22Rv1 (cell line): Measurements from ENCODE around the gene SLC13A3.

Source experiments
- H3K27ac ChIP-seq: fragments of 450-650 bp; 2 replicates; pipeline ENCODE4 v1.5.1; 2017
- ZFX ChIP-seq: fragments of 450-650 bp; IDR thresholded peaks from 2 replicates; pipeline ENCODE4 v1.6.1; 2017; ENCODE audit warnings: antibody characterized with exemption, borderline replicate concordance
- TF ChIP-seq, protein P1 (sequence below): fragments of 450-650 bp; IDR thresholded peaks from 2 replicates; pipeline ENCODE4 v1.5.1; 2017; ENCODE audit warnings: mild to moderate bottlenecking

Gene SLC13A3

DNA sequence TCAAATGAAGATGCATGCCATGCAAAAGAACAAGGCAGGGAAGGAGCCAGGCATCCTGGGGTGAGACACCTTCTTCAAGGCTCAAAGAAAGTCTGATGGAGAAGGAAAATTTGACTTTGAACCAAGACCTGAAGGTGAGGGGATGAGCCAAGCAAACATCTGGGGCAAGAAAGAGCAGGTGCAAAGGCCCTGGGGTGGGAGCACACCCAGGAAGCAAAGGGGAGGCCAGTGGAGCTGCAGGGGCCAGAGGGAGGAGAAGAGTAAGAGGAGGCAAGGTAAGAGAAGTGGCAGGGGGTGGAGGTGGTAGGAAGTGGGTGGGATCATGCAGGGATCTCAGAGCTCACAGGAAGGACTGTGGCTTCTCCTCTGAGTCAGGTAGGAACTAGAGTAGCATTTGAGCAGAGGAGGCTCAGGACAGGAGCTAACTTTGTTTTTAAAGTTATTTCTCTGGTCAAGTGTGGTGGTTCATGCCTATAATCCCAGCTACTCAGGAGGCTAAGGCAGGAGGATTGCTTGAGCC is 49.6 kb downstream of the SLC13A3 start:
- TF ChIP-seq, protein P1, sequence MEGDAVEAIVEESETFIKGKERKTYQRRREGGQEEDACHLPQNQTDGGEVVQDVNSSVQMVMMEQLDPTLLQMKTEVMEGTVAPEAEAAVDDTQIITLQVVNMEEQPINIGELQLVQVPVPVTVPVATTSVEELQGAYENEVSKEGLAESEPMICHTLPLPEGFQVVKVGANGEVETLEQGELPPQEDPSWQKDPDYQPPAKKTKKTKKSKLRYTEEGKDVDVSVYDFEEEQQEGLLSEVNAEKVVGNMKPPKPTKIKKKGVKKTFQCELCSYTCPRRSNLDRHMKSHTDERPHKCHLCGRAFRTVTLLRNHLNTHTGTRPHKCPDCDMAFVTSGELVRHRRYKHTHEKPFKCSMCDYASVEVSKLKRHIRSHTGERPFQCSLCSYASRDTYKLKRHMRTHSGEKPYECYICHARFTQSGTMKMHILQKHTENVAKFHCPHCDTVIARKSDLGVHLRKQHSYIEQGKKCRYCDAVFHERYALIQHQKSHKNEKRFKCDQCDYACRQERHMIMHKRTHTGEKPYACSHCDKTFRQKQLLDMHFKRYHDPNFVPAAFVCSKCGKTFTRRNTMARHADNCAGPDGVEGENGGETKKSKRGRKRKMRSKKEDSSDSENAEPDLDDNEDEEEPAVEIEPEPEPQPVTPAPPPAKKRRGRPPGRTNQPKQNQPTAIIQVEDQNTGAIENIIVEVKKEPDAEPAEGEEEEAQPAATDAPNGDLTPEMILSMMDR, result no peak
- no peak for TF ChIP-seq ZFX
- no peak overlapping the region for H3K27ac ChIP-seq

DNA sequence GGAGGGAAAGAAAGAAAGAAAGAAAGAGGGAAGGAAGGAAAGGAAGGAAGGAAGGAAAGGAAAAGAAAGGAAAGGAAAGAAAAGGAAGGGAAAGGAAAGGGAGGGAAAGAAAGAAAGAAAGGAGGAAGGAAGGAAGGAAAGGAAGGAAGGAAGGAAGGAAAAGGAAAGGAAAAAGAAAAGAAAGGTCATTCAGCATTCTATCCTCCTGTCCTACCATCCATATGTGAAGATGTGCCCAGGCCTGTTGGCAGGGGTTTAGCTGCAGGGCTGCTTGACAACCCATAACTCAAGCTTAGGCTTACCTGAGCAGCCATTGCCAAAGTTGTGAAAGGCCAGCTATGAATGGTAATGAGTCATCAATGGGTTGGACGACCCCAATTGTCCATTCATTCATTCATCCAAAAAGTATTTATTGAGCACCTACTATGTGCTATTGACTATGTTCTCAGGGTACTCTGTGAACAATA is 50.9 kb downstream of the SLC13A3 start:
- no peak overlapping the region for H3K27ac ChIP-seq
- TF ChIP-seq, protein P1, result no peak
- TF ChIP-seq ZFX, result no peak

DNA sequence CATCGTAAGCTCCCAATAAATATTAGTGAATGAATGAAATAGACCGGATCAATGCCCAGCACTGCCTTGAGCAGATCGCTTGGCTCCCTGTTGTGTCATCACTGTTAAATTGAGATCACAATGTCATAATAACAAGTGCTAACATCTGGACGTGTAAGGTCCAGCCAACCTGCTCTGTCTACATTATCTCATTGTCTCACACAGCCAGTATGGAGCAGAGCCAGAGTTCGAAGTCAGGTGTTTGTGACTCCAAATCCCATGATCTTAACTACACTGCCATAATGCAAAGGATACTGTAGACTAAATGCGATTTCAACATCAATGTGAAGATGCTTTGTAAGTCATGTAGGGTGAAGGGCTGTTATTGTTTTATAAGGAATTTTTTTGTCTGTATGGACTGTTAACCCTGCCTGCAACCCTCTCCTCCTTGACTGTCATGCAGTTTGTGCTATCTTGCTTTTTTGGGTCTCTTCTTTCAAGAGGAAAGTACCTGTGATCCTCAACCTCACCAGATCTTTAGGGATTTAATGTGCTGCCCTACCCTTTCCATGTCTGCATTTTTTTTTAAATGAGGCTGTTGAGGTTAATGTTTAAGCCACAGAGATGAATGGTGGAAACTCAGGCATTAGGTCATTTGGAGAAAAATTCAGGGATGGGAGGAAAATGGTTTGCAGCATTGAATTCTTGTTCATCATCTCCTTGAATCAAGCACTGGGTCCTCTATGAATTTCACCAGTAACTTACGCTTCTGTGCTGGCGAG is 51.9 kb downstream of the SLC13A3 start:
- H3K27ac ChIP-seq, result no peak overlapping the region
- no peak for TF ChIP-seq ZFX
- TF ChIP-seq, protein P1, result no peak

DNA sequence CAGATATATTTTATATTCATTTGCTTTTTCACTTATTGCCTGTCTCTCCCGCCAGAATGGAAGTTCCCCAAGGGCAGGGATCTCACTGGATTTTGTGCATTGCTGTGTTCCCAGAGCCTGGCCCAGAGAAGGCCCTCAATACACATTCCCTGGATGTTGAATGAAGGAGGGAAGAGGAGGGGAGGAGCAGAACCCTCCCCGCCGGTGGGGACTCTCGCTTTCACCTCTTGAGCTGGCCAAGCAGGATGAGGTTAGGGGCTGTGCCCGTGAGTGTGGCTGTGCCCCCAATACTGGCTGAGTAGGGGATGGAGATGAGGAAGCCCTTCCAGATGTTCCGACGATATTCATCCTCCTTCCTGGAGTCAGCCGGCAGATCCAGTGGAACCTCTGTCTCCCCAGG is 55.3 kb downstream of the SLC13A3 start:
- TF ChIP-seq, protein P1, result no peak
- TF ChIP-seq ZFX, result no peak

DNA sequence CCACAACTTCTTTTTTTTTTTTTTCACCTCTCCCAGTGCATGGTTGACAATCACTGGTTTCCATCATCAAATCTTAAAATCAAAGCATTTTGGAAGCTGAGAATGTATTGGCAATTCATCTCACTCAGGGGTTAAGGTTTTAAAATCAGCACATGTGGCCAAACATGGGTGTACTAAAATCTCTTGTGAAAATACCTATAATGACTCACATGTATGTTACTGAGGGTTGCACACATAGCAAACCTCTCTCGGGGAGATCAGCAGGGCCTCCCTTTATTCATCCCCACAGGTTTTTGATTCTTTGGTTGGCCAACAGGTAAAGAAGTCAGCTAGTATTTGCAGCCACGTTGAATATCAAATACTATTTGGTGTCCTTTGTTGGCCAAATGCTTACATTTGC is 56.5 kb downstream of the SLC13A3 start:
- H3K27ac ChIP-seq, result no peak overlapping the region
- TF ChIP-seq, protein P1, result no peak

More for the DNA sequence above, 55.3 kb downstream of the SLC13A3 start:
- no peak overlapping the region for H3K27ac ChIP-seq

DNA sequence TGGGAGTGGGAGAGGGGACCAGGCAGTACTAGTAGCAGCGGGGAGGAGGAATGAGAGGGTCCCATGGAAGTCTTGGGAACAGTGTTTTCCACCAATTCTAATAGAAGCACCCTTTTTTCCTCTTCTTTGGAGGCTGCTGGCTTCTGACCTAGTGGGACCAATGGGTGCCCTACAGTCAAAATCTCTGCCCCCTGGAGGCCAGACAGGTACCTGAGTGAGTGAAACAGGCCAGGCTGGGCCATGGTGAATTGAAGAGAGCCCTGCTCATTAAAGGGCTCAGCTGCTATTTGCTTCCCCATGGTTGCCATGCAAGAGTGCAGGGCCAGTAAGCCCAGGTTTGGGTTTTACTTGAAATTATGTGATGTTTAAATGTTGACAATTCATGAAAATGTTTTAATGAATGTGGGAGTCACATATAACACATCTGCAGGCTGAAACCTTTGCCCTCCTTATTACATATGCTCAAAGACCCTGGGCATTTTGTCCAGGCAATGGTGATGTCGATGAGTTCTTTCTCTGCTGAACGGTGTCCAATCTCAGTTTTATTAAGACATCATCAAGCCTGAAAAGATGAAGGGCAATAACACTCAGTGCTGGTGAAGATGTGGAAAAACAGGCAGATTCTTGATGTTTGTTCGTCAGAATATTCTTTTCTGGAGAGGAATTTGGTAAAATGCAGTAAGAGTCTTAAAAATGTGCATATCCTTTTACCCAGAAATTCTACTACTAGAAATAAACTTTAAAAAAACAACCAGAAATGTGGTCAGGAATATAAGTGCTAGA is 58.5 kb downstream of the SLC13A3 start:
- TF ChIP-seq ZFX, result no peak
- TF ChIP-seq, protein P1, result peak; percentile 31

DNA sequence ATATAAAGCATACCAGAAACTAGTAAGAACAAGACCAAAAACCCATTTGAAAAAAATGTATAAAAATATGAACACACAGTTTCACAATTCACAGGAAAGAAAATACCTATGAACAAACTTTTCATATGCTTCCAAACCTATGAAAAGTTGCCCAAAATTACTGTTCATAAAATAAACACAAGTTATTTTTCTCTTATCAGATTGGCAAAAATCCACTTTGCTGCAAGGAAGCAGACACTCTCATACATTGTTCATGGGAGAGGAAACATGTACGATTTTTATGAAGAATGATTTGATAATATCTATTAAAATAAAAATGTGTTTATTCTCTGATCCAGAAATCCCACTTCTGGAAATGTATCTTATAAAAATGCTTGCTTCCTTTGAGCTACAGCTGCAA is 60.8 kb downstream of the SLC13A3 start:
- TF ChIP-seq ZFX, result no peak
- TF ChIP-seq, protein P1, result no peak
- H3K27ac ChIP-seq, result no peak overlapping the region

More for the DNA sequence above, 58.5 kb downstream of the SLC13A3 start:
- H3K27ac ChIP-seq, result no peak overlapping the region
